HUES64 (cell line): ENCODE data around the gene FOXN3.

Experiments
- H3K27ac ChIP-seq: 2 replicates; pipeline ENCODE4 v1.7.0; 2013; ENCODE audit warnings: low read depth, low read length, inconsistent platforms
- H3K27me3 ChIP-seq: 2 replicates; pipeline ENCODE4 v1.6.1; 2013; ENCODE audit warnings: mild to moderate bottlenecking, low read length; ENCODE audit not compliant: insufficient read depth
- H3K36me3 ChIP-seq: 2 replicates; pipeline ENCODE4 v1.6.1; 2013; ENCODE audit warnings: mild to moderate bottlenecking, low read length; ENCODE audit not compliant: insufficient read depth
- H3K4me1 ChIP-seq: 2 replicates; pipeline ENCODE4 v1.6.1; 2013; ENCODE audit warnings: mild to moderate bottlenecking, low read length, moderate library complexity; ENCODE audit not compliant: insufficient read depth
- H3K4me3 ChIP-seq: 2 replicates; pipeline ENCODE4 v1.5.1; 2013; ENCODE audit warnings: mild to moderate bottlenecking, low read length, moderate library complexity
- H3K9ac ChIP-seq: 2 replicates; pipeline ENCODE4 v1.6.1; 2013; ENCODE audit warnings: mild to moderate bottlenecking, low read depth, low read length
- H3K9me3 ChIP-seq: 2 replicates; pipeline ENCODE4 v1.6.1; 2013; ENCODE audit warnings: low read depth, low read length; ENCODE audit not compliant: insufficient read depth
- WGBS: fragments of 150-250, 120-280 bp; methylation state at CpG from one replicate; pipeline ENCODE4 v1.1.7; 2013; ENCODE audit warnings: missing lambda C conversion rate; 5-methylcytosine and 5-hydroxymethylcytosine counted together

FOXN3 gene

DNA sequence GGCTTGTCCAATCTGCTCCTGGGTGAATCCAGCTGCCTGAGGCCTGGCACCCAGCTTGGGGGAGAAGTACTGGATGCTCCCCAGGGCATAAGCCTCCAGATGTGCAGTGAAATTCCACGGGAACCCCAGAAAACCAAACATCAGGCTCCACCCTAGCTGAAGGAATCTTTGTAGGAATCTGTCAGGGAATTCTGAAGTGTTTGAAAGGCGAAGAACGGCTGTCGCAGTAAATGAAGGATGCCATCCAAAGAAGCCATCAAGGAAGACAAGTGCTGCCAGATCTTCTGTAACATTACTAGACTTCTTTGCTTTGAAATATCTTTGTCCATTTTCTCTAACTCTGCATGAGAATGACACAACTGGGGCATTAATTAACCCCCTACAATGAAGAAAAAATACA, 219.4 kb downstream of the FOXN3 start:
- H3K36me3 ChIP-seq: peaks cover 4% of the 10 kb centered on the region; the same call in 1 of the 2 replicates
- H3K9me3 ChIP-seq: 0 out of 2 replicates have a peak, but pooled peaks cover 3% of the 10 kb centered on the region
- H3K4me1 ChIP-seq: peaks cover 5% of the 10 kb centered on the region
- H3K27me3 ChIP-seq: no peaks in the 10 kb centered on the region
- no peak overlapping the region for H3K27ac ChIP-seq
- WGBS: 96% methylated on average over 4 of the region's 4 CpGs
- no peak overlapping the region for H3K4me3 ChIP-seq
- H3K9ac ChIP-seq: no peak overlapping the region

- Histone ChIP-seq H3K36me3 (peaks cover 4% of the 10 kb centered on the region; the same call in 1 of the 2 replicates), H3K9ac (no peak overlapping the region), H3K4me1 (no peaks in the 10 kb centered on the region), H3K27me3 (no peaks in the 10 kb centered on the region), H3K27ac (no peak overlapping the region), H3K9me3 (0 out of 2 replicates have a peak, but pooled peaks cover 3% of the 10 kb centered on the region), H3K4me3 (no peak overlapping the region)
- 92% methylated on average over 3 of the region's 3 CpGs for WGBS
Observed at GRCh38 chr14:89196545-89196944, 220.5 kb downstream of the FOXN3 start.

DNA sequence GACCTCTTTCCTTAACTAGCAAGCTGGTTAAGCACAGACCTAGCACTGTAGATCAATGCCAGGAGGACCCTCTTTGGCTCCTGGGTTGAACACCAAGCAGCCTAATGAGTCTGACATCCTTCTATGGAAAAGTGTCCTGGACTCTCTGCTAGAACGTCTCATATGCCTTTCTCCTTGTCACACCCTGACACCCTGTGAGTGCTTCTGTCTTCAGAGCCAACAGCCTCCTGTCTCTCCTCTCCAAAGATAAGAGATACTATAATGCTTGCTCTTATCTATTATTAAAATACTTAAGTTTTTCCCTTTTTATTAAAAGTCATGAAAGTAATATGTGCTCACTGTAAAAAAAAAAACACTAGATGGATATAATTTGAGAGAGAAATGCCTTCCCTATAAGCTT, 222.7 kb downstream of the FOXN3 start:
- H3K27ac ChIP-seq: no peak overlapping the region
- no peaks in the 10 kb centered on the region for H3K27me3 ChIP-seq
- H3K4me1 ChIP-seq: no peaks in the 10 kb centered on the region
- H3K4me3 ChIP-seq: no peak overlapping the region
- H3K9ac ChIP-seq: no peak overlapping the region
- H3K36me3 ChIP-seq: peaks cover 14% of the 10 kb centered on the region
- H3K9me3 ChIP-seq: 0 out of 2 replicates have a peak, but pooled peaks cover 3% of the 10 kb centered on the region
- 94% methylated on average over 1 of the region's 1 CpG for WGBS

DNA sequence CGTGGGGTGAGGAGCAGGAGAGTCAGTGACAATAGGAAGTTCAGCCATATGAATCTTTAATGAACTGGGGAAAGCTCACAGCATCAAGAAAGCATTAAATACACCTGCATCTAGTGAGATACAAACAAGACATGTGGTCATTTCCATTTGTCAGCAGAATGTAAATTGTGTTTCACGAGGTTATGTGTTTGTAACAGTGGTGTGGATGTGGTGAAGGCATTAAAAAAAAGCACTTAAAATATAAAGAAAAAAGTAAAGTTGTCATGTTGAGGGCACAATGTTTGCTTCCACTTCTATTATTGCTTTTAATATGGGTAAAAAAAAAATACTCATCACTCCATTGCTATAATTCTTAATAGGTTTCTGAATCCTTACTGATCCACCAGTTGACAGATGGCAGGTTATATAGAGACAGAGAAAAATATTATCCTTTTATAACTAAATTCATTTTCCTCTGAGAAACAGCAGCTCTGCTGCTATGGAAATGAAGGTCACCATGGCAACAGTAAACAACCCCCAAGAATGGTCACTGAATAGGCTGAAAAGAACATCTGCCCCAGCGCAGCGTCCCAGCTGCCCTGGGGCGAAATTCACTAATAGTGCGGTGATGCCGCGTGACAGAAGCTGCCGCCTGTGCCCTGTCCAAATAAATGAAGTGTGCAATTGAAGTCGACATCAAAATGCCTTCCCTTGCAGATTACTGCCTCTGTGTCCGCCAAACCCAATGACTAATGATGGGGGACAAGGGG, 226.1 kb downstream of the FOXN3 start:
- H3K9me3 ChIP-seq: 0 out of 2 replicates have a peak, but pooled peaks cover 3% of the 10 kb centered on the region
- WGBS: 86% methylated on average over 11 of the region's 11 CpGs

DNA sequence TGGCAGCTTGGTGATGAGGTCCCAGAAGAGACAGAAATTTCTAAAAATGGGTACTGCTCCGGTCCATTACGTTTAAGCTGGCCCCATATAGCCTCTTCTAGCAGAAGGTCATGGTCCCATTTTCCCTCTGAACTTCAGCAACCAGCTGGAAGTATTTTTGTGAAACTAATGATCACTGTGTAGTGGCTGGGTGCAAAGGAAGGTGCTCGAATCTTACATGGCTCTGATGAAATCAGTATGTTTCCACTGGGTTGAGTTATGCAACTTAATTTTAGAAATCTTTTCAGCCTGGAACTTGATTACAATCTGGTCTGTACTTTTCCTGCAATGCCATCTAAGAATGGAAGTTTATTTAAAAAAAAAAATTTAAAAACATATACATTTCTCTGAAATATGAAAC, 228.5 kb downstream of the FOXN3 start:
- WGBS: 96% methylated on average over 3 of the region's 3 CpGs
- no peaks in the 10 kb centered on the region for H3K27me3 ChIP-seq
- peaks cover 20% of the 10 kb centered on the region; the same call in 1 of the 2 replicates for H3K4me1 ChIP-seq
- H3K36me3 ChIP-seq: peaks cover 27% of the 10 kb centered on the region
- H3K9me3 ChIP-seq: no peaks in the 10 kb centered on the region
- H3K4me3 ChIP-seq: no peak overlapping the region
- no peak overlapping the region for H3K9ac ChIP-seq
- H3K27ac ChIP-seq: no peak overlapping the region

More for the DNA sequence above, 226.1 kb downstream of the FOXN3 start:
- no peak overlapping the region for H3K27ac ChIP-seq
- H3K36me3 ChIP-seq: peaks cover 23% of the 10 kb centered on the region
- peaks cover 14% of the 10 kb centered on the region; the same call in 1 of the 2 replicates for H3K4me1 ChIP-seq
- no peaks in the 10 kb centered on the region for H3K27me3 ChIP-seq
- H3K4me3 ChIP-seq: no peak overlapping the region
- no peak overlapping the region for H3K9ac ChIP-seq

DNA sequence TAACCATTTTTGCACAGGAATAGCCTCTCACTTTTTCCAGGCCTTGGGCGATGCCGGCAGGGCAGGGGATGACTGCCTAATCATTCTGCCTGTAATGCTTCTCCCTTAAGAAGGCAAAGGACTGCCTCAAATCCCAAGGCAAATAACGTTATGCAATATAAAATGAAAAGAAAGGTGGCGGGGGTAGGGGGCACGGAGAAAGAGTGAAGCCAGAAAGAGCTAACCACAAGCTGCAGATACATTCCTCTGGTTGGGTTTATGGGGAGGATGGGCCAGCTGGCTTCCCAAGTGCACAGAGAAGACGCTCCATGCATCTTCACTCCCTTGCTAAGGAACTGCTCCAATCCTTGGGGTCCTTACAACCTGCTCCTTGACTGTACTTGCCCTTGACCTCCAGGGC, 229.5 kb downstream of the FOXN3 start:
- Histone ChIP-seq H3K4me1 (peaks cover 20% of the 10 kb centered on the region; the same call in 1 of the 2 replicates), H3K36me3 (peaks cover 27% of the 10 kb centered on the region), H3K9me3 (no peaks in the 10 kb centered on the region), H3K4me3 (no peak overlapping the region), H3K9ac (no peak overlapping the region), H3K27me3 (no peaks in the 10 kb centered on the region), H3K27ac (no peak overlapping the region; the same call in 1 of the 2 replicates)
- 96% methylated on average over 6 of the region's 6 CpGs for WGBS

- no peaks in the 10 kb centered on the region for H3K27me3 ChIP-seq
- H3K36me3 ChIP-seq: peaks cover 27% of the 10 kb centered on the region
- no peak overlapping the region for H3K9ac ChIP-seq
- peaks cover 20% of the 10 kb centered on the region; the same call in 1 of the 2 replicates for H3K4me1 ChIP-seq
- 92% methylated on average over 7 of the region's 7 CpGs for WGBS
- no peak overlapping the region for H3K4me3 ChIP-seq
- H3K27ac ChIP-seq: no peak overlapping the region; the same call in 1 of the 2 replicates
- no peaks in the 10 kb centered on the region for H3K9me3 ChIP-seq
Observed at GRCh38 chr14:89186856-89187376, 230.1 kb downstream of the FOXN3 start.

GRCh38 chr14:89185919-89186855, 230.8 kb downstream of the FOXN3 start:
- H3K9ac ChIP-seq: no peak overlapping the region
- H3K4me1 ChIP-seq: peaks cover 20% of the 10 kb centered on the region; the same call in 1 of the 2 replicates
- WGBS: 86% methylated on average over 11 of the region's 13 CpGs
- peaks cover 27% of the 10 kb centered on the region for H3K36me3 ChIP-seq
- peak overlapping the region; percentile 12; the same call in 1 of the 2 replicates for H3K27ac ChIP-seq
- H3K9me3 ChIP-seq: no peaks in the 10 kb centered on the region
- no peaks in the 10 kb centered on the region for H3K27me3 ChIP-seq
- H3K4me3 ChIP-seq: no peak overlapping the region

DNA sequence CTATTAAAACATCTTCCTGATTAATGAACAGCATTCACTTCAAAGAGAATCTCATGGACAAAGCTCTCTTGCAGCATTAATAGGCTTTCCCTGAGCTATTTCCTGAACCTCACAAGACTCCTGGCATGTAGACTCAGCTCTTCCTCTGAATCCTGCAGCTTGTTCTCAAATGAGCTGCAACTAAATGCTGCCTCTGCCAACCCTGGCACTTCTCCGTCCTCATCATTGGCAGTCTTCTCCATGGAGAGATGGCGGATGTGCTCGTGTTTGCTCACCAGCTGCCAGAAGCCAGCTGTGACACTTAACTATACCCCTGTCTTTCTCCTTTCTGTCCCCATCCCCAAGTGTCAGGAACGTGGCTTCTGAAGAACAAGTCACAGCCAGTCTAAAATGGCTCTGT, 232.1 kb downstream of the FOXN3 start:
- Histone ChIP-seq H3K4me3 (no peak overlapping the region), H3K27ac (no peak overlapping the region), H3K9ac (no peak overlapping the region), H3K36me3 (peaks cover 22% of the 10 kb centered on the region), H3K4me1 (peaks cover 20% of the 10 kb centered on the region; the same call in 1 of the 2 replicates), H3K9me3 (no peaks in the 10 kb centered on the region), H3K27me3 (no peaks in the 10 kb centered on the region)
- whole genome bisulfite sequencing: 96% methylated on average over 4 of the region's 4 CpGs

DNA sequence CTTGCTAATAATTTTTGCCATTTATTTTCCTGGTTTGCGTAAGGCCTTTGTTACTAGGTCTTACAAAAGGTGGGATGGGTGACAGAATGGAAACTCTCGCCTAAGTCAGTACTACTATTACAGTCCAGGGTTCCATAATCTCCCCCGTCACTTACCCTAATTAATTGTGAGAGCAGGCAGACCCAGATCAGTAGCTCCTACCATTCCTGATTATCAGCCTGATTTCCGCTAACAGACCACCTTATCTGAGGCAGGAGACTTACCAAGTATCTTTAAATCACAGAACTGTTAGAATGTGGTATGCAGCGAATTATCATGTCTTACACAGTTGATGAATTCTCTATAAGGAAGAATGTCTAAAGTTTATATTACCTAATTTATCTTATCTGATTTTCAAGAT, 234.7 kb downstream of the FOXN3 start:
- Histone ChIP-seq H3K36me3 (peaks cover 9% of the 10 kb centered on the region; the same call in 1 of the 2 replicates), H3K9ac (no peak overlapping the region), H3K27me3 (no peaks in the 10 kb centered on the region), H3K27ac (no peak overlapping the region), H3K9me3 (no peaks in the 10 kb centered on the region), H3K4me1 (peaks cover 23% of the 10 kb centered on the region), H3K4me3 (no peak overlapping the region)
- 96% methylated on average over 4 of the region's 5 CpGs for WGBS
